ENCODE results near the gene GLTP.

- no peak for TF ChIP-seq SP1 (IDR thresholded peaks at IDR 0.05)
- no peak for TF ChIP-seq REST (IDR thresholded peaks at IDR 0.05)
- no peak for TF ChIP-seq CTCF (IDR thresholded peaks at IDR 0.05; ENCODE audit: low read depth, low read length, missing input control)
- no peak for TF ChIP-seq EGR1 (IDR thresholded peaks at IDR 0.05; ENCODE audit: low read depth in 2 of 2)
- TF ChIP-seq YY1 (IDR thresholded peaks at IDR 0.05) = no peak
- TF ChIP-seq JUND (IDR thresholded peaks at IDR 0.05) = no peak
- no peak for TF ChIP-seq RXRA (IDR thresholded peaks at IDR 0.05)
- TF ChIP-seq TAF1 (conservative IDR thresholded peaks at IDR 0.05) = no peak
- TF ChIP-seq GABPA (IDR thresholded peaks at IDR 0.05 in 1 of 2, conservative IDR thresholded peaks at IDR 0.05 in 1 of 2) = no peak
- TF ChIP-seq ZBTB33 (IDR thresholded peaks at IDR 0.05) = no peak
- TF ChIP-seq ATF3 (IDR thresholded peaks at IDR 0.05) = no peak
- TF ChIP-seq MAX (IDR thresholded peaks at IDR 0.05) = no peak
- no peak for TF ChIP-seq FOXA1 (IDR thresholded peaks at IDR 0.05)
Observed at GRCh38 chr12:109818905-109819500, 61.3 kb downstream of the GLTP start.
